NCI-H1436 treated with DMSO at 0.1 percent for 48 hours (cell line): Measurements from ENCODE around the gene ARF4.
"Not testable (repeated sequence)": the region's sequence is repeated elsewhere in the genome, so short reads cannot be mapped to it uniquely, and the experiment has no call there.

Source experiments
- DNase-seq: peaks from one replicate; lab custom pipeline; 2025; lab: John Stamatoyannopoulos, UW

ARF4 gene

DNA sequence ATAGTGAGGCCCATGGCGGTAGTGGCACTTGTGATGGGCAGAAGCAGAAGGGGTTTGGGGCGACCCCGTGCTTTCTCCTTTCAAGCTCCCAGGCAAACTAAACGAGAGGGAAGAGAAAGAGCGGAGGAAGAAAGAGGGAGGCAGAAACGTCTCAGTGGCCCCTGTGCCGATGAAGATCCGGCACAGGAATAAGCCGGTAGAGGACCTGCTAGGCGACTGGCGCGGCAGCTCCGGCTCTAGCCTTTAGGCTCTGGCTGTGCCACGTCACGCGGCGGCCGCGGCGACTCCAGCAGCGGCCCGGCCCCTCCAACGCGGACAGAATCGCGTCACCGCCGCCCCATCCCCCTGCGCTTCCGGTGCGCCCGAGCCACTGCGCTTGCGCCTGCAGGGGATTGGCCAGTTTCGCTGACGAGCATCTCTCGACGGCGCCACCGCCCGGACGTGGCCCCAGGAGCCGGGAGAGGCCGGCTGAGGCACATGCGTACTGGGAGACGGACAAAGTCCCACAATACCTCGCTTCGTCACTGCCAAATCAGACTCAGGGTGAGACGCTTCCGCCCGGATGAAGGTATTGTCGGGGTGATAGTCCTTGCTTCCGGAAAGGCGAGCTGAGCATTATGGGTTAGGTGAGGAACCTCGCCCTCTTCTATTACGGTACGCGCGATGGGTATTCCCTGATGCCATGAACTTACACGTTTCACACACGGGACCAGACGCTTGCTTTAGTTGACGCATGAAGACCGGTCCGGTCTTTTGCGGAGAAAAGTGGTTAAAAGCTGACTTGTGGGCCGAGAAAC lies at the start of gene ARF4:
Gene ARF4 (minus strand): TSS at position 218 of the 797 bp plus-strand sequence. CDS start 204 bp downstream, at position 14.
- peak; percentile 71 for DNase-seq

DNA sequence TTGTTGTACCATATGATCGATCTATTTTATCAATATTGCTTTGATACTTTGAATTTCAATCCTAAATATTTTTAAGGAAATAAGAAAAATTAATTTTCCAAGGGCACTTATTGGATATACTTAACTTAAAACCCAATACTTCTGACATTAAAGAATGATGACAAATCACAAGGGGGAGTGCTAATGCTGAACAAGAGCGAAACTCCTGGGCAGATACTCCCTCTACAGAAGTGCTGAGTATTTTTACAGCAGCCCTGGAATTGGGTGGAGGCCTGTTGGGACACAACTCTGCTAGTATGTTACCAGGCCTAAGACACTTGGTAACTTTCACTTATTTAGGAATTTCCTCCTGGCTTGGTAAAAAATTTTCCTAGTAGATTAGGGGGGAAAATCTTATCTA lies 49.6 kb upstream of the ARF4 start:
- DNase-seq: no peak

DNA sequence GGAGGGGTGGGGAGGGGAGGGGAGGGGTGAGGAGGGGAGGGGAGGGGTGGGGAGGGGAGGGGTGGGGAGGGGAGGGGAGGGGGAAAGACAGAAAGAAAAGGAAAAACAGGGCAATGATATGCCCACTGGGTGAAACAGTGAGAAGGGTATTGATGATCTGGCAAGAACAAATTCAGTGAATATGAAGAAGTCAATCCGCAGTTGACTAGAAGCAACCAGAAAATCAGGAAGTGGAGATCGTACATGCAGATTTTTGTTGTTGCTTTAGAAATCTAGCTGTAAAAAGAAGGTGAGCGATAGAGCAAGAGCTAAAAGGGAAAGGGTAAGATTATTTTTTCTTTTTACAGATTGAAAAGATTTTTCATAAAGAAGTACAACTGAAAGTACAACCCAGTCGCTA lies 47.6 kb upstream of the ARF4 start:
- no peak for DNase-seq

DNA sequence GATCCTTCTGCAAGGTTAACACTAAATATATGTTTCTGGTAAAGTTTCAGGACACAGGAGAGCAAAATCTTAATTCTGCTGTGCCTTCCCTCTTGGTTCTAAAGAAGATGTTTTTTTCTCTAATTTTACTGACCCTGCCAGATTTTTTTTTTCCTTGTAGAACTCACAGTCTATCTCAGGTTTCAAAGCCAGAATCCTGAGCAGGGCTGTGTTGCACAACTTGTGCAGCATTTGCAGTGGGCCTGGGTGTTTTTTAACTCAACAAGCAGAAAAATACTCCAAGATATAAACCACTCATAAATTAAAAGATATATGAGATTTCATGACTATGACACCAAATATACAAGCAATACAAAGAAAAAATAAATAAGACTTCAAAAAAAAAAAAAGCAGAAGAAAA lies 40.2 kb upstream of the ARF4 start:
- DNase-seq: no peak

DNA sequence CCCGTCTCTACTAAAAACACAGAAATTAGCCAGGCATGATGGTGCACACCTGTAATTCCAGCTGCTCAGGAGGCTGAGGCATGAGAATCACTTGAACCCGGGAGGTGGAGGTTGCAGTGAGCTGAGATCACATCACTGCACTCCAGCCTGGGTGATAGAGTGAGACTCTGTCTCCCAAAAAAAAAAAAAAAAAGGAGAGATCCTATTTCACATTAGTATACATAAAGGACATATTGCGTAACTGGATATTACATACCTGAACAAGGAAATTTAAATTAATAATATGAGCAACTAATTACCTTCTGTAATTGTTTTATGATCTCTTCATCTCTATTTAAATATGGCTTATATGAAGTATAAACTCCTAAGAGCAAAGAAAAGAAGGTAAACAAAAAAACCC lies 37.1 kb upstream of the ARF4 start:
- not testable (repeated sequence) for DNase-seq

DNA sequence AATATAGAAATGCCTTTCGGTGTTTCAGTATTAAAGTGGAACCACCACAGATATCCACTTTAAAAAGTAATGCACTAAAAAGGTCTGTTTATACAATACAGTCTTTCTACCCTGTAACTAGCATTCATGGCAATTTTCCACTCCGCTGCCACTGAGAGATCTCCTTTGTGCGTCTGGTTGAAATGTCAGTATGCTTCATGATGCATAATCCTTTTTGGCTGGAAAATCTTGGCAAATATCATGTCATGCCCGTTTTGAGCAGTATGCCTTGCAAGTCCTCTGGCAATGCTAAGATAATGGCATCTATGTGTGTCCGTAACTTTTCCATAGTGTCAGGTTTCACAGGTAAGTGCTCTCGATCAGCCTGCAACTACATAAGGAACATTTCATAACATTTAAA lies 30.8 kb upstream of the ARF4 start:
- no peak for DNase-seq

DNA sequence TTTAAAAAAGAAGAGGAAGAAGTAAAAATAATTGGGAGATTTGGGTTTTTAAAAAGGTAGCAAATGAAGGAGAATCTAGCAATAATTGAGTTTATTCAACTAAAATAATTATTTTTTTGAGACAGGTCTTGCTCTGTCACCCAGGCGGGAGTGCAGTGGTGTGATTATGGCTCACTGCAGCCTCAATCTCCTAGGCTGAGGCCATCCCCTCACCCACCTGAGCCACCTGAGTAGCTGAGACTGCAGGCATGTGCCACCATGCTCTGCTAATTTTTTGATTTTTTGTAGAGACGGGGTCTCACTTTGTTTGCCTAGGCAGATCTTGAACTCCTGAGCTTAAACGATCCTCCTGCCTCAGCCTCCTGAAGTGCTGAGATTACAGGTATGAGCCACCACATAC lies 27.7 kb upstream of the ARF4 start:
- DNase-seq: no peak

DNA sequence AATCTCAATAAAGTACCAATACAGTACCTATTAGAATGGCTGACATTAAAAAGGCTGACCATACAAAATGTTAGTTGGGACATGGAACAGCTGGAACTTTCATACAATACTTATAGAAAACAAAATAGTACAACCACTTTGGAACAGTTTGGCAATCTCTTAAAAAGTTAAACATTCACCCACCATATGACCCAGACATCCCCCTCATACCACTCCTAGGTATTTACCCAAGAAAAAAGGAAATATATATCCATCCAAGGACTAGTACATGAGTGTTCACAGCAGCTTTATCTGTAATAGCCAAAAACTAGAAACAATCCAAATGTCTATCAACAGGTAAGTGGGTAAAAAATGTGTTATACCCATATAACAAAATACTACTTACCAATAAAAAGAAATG lies 25.2 kb upstream of the ARF4 start:
- no peak for DNase-seq

DNA sequence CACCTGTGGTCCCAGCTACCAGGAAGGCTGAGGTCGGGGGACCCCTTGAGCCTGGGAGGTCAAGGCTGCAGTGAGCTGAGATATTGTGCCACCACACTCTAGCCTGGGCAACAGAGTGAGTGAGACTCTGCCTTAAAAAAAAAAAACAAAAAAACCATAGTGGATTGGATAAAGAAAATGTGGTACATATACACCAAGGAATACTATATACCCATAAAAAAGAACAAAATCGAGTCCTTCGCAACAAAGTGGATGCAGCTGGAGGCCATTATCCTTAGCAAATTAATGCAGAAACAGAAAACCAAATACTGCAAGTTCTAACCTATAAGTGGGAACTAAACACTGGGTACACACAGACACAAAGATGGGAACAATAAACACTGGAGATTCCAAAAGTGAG lies 20.6 kb upstream of the ARF4 start:
- DNase-seq: no peak

DNA sequence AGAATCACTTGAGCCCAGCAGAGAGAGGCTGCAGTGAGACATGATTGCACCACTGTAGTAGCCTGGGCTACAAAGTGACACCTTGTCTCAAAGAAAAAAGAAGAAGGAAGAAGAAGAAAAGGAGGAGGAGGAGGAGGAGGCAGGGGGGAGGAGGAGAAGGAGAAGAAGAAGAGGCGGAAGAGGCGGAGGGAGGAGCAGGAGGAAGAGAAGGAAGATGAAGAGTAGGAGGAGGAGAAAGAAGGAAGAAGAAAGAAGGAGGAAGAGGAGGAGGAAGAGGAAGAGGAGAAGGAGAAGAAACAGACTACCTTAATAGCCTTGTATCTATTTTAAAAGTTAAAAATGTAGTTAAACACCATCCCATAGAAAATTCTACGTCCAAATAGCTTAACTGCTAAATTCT lies 19.1 kb upstream of the ARF4 start:
- DNase-seq: no peak

DNA sequence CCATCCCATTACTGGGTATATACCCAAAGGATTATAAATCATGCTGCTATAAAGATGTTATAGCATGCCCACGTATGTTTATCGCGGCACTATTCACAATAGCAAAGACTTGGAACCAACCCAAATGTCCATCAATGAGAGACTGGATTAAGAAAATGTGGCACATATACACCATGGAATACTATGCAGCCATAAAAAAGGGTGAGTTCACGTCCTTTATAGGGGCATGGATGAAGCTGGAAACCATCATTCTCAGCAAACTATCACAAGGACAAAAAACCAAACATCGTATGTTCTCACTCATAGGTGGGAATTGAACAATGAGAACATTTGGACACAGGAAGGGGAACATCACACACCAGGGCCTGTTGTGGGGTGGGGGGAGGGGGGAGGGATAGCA lies 14.7 kb upstream of the ARF4 start:
- not testable (repeated sequence) for DNase-seq

DNA sequence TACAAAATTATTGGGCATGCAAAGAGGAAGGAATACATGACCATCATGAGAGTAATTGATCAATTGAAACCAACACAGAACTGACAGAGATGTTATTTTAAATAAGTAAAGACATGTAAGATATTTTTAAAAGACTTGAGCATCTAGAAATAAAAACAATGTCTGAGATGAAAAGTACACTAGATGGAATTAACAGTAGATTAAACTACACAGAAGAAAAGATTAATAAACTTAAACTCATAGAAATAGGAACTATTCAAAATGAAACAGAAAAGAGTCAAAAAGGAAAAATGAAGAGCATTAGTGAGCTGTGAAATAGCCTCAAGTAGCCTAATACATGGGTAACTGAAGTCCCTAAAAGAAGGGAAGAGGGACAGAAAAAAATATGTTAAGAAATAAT lies 8.5 kb upstream of the ARF4 start:
- no peak for DNase-seq

DNA sequence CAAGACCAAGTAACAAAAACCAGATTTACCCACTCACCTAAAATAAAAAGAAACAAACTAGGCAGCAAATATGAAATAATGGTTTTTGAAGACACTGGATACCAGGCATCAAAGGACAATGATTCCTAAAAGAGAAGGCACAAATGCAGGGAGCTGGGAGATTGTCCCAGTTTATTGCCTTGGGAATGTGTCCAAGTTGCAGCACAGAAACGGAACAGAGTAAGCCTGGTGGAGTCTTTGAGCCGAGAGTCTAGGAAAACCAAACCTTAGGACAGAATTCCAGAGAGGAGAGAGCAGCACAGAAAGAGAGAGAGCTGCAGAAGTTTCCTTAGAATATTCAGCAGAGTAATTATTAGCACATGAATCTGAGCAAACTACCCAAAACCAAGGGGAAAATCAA lies 7.8 kb upstream of the ARF4 start:
- DNase-seq: no peak

DNA sequence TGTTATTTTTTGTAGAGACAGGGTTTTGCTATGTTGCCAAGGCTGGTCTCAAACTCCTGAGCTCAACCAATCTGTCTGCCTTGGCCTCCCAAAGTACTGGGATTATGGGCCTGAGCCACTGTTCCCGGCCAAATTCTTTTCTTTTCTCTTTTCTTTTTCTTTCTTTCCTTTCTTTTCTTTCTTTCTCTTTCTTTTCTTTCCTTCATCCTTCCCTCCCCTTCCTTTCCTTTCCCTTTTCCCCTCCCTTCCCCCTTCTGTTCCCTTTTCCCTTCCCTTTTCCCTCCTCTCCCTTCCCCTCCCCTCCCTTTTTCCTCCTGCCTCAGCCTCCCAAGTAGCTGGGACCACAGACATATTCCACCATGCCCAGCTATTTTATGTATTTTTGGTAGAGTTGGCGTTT lies 3.1 kb upstream of the ARF4 start:
- DNase-seq: no peak

DNA sequence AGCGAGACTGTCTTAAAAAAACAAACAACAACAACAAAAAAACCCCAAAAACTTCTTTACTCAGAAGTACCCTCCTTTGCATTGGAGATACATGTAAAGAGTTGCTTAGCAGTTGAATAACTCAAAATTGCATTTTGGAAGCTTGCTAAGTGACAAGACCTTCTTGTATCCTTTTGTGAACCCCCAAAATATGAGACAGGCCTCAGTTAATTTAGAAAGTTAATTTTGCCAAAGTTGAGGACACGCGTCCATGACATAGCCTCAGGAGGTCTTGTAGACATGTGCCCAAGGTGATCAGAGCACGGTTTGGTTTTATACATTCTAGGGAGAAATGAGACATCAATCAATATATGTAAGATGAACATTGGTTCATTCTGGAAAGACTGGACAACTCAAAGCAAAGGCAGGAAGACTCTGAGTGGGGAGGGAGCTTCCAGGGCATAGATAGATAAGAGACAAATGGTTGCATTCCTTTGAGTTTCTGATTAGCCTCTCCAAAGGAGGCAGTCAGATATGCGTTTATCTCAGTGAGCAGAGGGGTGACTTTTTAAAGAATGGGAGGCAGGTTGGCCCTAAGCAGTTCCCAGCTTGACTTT lies 1.7 kb upstream of the ARF4 start:
- no peak for DNase-seq

DNA sequence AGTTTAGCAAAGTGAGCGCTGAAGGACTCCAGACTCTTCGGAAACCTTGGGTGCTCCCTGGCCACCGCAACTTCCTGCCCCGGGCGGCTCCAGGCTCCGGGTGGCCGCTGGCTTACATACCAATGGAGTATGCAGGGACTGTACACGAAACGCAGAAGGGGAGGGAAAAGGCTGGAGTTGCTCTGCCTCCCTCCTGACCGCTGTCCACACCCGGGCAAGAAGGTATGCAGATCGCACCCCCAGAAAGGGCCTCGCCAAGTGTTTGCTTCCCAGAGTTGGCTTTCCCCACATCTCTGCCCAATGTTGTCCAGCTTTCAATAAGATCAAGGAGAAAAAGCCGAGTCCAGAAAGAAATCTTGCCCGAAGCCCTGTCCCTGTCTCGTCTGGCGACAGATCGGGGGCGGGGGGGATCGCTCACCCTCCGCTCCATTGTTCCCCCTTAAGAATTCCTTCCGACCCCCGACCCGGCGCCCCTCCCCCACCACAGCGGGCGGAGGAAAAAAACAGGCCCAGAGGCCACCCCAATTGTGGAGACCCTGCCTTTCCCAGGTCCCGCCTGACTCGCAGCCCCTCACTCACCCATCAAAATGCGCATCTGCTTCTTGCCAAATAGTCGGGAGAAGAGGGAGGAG lies 533 bp downstream of the ARF4 start:
- DNase-seq: no peak

DNA sequence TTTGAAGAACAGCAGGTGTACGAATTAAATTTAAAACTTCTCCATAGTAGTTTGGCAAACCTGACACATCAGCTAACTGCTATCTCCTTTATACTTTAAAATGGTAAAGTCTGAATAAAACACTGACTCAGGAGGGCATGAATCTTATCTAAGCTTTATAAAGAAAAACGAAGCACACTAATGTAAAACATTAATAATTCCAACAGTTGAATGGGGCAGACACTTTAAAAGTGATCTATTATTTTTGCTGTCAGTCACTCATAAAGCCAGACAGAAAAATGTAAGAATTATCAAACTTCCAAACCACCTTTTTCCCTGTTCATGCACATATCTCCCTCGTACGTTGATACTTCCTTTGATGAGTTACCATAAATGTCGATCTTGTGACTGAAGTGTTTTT lies 2.6 kb downstream of the ARF4 start:
- no peak for DNase-seq

DNA sequence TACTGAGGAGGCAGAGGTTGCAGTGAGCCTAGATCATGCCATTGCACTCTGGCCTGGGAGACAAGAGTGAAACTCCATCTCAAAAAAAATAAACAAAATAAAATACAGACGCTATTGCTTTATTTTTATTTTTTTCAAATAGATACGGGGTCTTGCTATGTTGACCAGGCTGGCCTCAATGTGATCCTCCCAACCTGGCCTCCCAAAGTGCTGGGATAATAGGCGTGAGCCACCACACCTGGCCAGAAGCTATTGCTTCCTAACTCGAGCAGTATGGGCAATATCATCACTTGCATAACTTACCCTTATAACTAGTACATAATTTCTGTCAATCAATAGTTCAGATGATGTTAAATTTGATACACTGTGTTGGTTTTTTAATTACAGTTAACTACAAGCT lies 3.0 kb downstream of the ARF4 start:
- DNase-seq: no peak

DNA sequence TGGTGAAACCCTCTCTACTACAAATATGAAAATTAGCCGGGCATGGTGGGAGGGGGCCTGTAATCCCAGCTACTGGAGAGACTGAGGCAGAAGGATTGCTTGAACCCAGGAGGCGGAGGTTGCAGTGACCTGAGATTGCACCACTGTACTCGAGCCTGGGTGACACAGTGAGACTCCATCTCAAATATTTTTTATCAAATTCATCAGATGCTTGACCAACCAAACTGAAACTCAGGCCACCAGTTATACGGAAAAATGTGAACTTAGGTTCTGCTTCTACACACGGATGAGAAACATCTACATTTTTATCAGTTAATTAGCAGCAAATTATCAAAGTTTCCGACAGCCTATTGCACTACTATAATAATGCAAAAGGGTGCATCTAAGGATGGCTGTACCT lies 4.8 kb downstream of the ARF4 start:
- no peak for DNase-seq

DNA sequence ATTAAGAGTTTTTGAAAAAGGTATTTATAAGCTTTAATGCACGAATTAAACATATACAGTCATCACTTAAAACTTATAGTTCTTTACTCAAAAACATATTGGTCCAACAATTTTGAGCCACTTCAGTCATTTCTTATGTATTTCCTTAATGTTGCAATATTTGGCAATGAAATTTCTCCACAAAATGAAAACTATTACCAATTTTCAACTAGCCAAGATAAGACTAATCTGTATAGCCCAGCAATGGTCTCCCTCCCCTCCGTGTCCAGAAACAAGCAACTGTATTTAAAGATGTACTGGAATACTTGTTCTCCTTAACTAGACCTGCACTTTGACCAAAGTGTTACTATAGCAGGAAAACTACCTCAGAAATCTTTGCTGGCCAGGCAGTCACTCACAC lies 9.2 kb downstream of the ARF4 start:
- no peak for DNase-seq

DNA sequence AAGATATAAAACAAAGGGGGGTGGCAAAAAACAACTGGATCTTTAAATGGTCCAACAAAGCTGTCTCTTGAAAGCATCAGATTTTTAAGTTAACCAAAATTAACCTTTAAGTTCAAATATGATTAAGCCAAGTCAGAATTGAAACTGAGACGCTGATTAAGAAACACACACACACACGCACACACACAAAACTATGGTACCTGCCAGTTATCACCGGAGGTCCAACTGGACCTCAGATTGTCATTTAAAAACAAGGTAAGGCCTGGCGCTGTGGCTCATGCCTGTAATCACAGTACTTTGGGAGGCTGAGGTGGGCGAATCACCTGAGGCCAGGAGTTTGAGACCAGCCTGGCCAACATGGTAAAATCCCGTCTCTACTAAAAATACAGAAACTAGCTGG lies 10.4 kb downstream of the ARF4 start:
- no peak for DNase-seq

DNA sequence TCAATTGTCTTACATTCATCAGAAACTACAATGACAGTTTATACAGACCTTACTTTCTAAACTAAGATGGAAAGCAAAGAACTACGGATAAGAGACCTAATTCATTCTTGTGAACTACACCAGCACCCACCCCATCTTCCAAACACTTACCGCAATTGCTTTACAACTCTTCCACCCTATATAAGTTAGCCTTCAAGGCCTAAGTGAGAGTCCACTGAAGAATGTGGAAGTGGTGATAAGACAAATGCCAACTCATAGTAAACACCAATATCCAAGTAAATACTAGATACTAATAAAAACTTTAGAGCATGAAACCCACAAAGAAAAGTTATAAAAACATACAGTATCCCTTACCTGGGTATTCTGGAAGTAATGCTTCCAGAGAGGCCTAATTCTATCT lies 13.6 kb downstream of the ARF4 start:
- no peak for DNase-seq

DNA sequence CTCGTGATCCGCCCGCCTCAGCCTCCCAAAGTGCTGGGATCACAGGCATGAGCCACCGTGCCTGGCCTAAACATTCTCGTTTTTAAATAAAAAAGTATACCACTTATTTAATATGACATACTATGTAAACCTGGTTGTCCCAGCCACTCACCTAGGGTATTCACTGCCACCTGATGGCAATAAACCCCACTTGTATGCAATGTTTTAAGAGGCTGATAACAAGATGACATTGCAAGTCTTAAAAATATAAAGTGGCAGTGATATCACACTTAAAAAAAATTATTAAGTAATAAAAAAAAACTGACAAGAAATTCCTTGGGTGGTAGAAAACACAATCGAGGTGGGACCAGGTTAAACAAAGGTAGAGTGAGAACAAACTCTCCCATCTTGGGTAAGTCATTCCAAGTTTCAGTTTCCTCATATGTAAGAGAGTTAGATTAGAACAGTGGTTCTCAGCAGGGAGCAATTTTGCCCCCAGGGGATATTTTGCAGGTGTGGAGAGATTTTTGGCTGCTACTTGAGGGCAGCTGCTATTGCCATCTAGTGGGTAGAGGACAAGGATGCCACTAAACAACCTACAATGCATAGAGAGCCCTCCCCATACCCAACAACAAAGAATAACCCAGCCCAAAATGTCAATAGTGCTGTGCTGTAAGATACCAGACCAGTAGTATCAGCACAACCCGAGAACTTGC lies 14.5 kb downstream of the ARF4 start:
- DNase-seq: no peak
